MM.1S (cell line): ENCODE data around the gene DPCD.

Source experiments
- CTCF ChIP-seq: fragments of 300-600 bp; sonication (generic); IDR thresholded peaks from 2 replicates; pipeline ENCODE4 v1.5.1; 2016; ENCODE audit warnings: antibody characterized with exemption, low read length, mixed read lengths
- EZH2 ChIP-seq: fragments of 300-600 bp; sonication (generic); optimal IDR thresholded peaks from 2 replicates; pipeline ENCODE3; 2017; ENCODE audit warnings: low read depth, mild to moderate bottlenecking, antibody characterized with exemption, low read length, mixed read lengths
- EZH2phosphoT487 ChIP-seq: fragments of 300-600 bp; sonication (generic); IDR thresholded peaks from 2 replicates; pipeline ENCODE4 v1.6.1; 2018; ENCODE audit warnings: antibody characterized with exemption, low read length

GRCh38 chr10:101577121-101577871, 10.8 kb upstream of the DPCD start:
- TF ChIP-seq CTCF, result no peak
- no peak for TF ChIP-seq EZH2
- no peak for TF ChIP-seq EZH2phosphoT487
